HCT116 (cell line): ENCODE data around the gene ACTBL2. TPM values are rescaled to one million over a fixed set of nuclear protein-coding genes. Genes with fewer than 3 reads are reported as not detected.

ENCODE experiments used
- ATAC-seq: fragments of 200-7000 bp; cut with Tn5 transposase; 2 replicates; pipeline ENCODE4 v1.9.1; 2020; ENCODE audit warnings: mild to moderate bottlenecking, moderate library complexity
- BruUV-seq: library from RNA; stranded (reverse); fragments of 400-500 nt; replicated peaks from 2 replicates; lab custom pipeline; 2021; lab: Mats Ljungman, UMichigan
- CTCF ChIA-PET: fragments of 300-600 bp; sonication (Branson Sonifier 250); formaldehyde crosslinking; loops from one replicate; lab custom pipeline; 2021; ENCODE audit warnings: antibody characterized with exemption; lab: Charles Lee
- POLR2A ChIA-PET: fragments of 300-600, 350-600 bp; sonication (Branson Sonifier 250); formaldehyde crosslinking; loops from one replicate; lab custom pipeline; 2021; ENCODE audit warnings: antibody characterized with exemption; lab: Charles Lee
- RAD21 ChIA-PET, 2 experiments: fragments of 300-600 bp; sonication (Branson Sonifier 250); formaldehyde crosslinking; loops; one replicate each; lab custom pipeline; 2023; ENCODE audit warnings: low total read pairs in 2 of 2; ENCODE audit not compliant: uncharacterized antibody in 2 of 2, unreplicated experiment in 2 of 2, low non-redundant PET in 1 of 2; lab: Charles Lee
- DNase-seq: peaks from one replicate; pipeline ENCODE4 v3.0.0-alpha.2; 2010; ENCODE audit warnings: low read depth, low spot score
- H2AFZ ChIP-seq: fragments of 200-600 bp; shearing (Covaris generic), sonication (generic); 2 replicates; pipeline ENCODE4 v1.6.1; 2017; ENCODE audit warnings: low read depth, mixed run types, mixed read lengths, antibody characterized with exemption, low read length; ENCODE audit not compliant: poor library complexity, severe bottlenecking
- H3K27ac ChIP-seq: 2 replicates; pipeline ENCODE4 v1.5.1; 2012; ENCODE audit warnings: low read depth, low read length
- H3K27me3 ChIP-seq: fragments of 200-600 bp; sonication (generic); 2 replicates; pipeline ENCODE4 v1.6.1; 2016; ENCODE audit warnings: mixed run types, low read length, mixed read lengths; ENCODE audit not compliant: insufficient read depth
- H3K36me3 ChIP-seq, 2 experiments: fragments of 200-500 bp in 1 of 2; fragments of 200-600 bp in 1 of 2; sonication (Bioruptor generic) in 1 of 2; sonication (generic) in 1 of 2; 2 replicates each; pipeline versions ENCODE4 v1.5.1 to v1.6.1; 2014 to 2016; ENCODE audit warnings: low read length in 2 of 2, inconsistent platforms in 1 of 2, mixed read lengths in 1 of 2, mixed run types in 1 of 2; ENCODE audit not compliant: insufficient read depth in 2 of 2, control insufficient read depth in 1 of 2
- H3K4me1 ChIP-seq, 2 experiments: fragments of 200-600 bp in 1 of 2; sonication (generic) in 1 of 2; 2 replicates each; pipeline versions ENCODE4 v1.5.1 to v1.6.1; 2012 to 2017; ENCODE audit warnings: low read length in 2 of 2, inconsistent platforms in 1 of 2, mild to moderate bottlenecking in 1 of 2, mixed read lengths in 1 of 2, mixed run types in 1 of 2, moderate library complexity in 1 of 2; ENCODE audit not compliant: insufficient read depth in 2 of 2, control insufficient read depth in 1 of 2
- H3K4me2 ChIP-seq: fragments of 200-600 bp; sonication (generic); 2 replicates; pipeline ENCODE4 v1.6.1; 2017; ENCODE audit warnings: mixed run types, low read length, mixed read lengths
- H3K4me3 ChIP-seq, 2 experiments: fragments of 200-600 bp in 1 of 2; sonication (generic) in 1 of 2; replicated peaks in 1 of 2; 2 replicates each; pipeline ENCODE4 v1.5.1; 2011 to 2016; ENCODE audit warnings: low read length in 2 of 2, control low read depth in 1 of 2, low read depth in 1 of 2, mild to moderate bottlenecking in 1 of 2, mixed read lengths in 1 of 2, mixed run types in 1 of 2
- H3K79me2 ChIP-seq: fragments of 200-600 bp; sonication (generic); 2 replicates; pipeline ENCODE4 v1.6.1; 2017; ENCODE audit warnings: mild to moderate bottlenecking, mixed run types, low read length, moderate library complexity, mixed read lengths; ENCODE audit not compliant: insufficient read depth
- H3K9ac ChIP-seq: fragments of 200-600 bp; sonication (generic); 2 replicates; pipeline ENCODE4 v1.6.1; 2016; ENCODE audit warnings: low read length, mixed read lengths
- H3K9me2 ChIP-seq: fragments of 200-600 bp; sonication (generic), shearing (Covaris generic); 2 replicates; pipeline ENCODE4 v1.6.1; 2017; ENCODE audit warnings: mixed run types, mild to moderate bottlenecking, moderate library complexity; ENCODE audit not compliant: insufficient read depth
- H3K9me3 ChIP-seq, 2 experiments: fragments of 200-500 bp in 1 of 2; fragments of 200-600 bp in 1 of 2; sonication (Bioruptor generic) in 1 of 2; sonication (generic) in 1 of 2; 2 replicates each; pipeline ENCODE4 v1.6.1; 2014 to 2017; ENCODE audit warnings: low read length in 2 of 2, mixed read lengths in 2 of 2, inconsistent platforms in 1 of 2, low read depth in 1 of 2, mild to moderate bottlenecking in 1 of 2, mixed run types in 1 of 2, moderate library complexity in 1 of 2; ENCODE audit not compliant: control insufficient read depth in 1 of 2, insufficient read depth in 1 of 2
- H4K20me1 ChIP-seq: fragments of 200-600 bp; sonication (generic), shearing (Covaris generic); 2 replicates; pipeline ENCODE4 v1.6.1; 2017; ENCODE audit warnings: mixed run types, mild to moderate bottlenecking, moderate library complexity; ENCODE audit not compliant: insufficient read depth
- ATF3 ChIP-seq: IDR thresholded peaks from 2 replicates; pipeline ENCODE4 v1.6.1; 2012
- CBX3 ChIP-seq: IDR thresholded peaks from 2 replicates; pipeline ENCODE4 v1.6.1; 2012; ENCODE audit warnings: low read depth
- CEBPB ChIP-seq: IDR thresholded peaks from 2 replicates; pipeline ENCODE4 v1.6.1; 2012; ENCODE audit warnings: low read depth
- EZH2phosphoT487 ChIP-seq: fragments of 200-600 bp; IDR thresholded peaks from 2 replicates; pipeline ENCODE4 v1.6.1; 2018; ENCODE audit warnings: antibody characterized with exemption, borderline replicate concordance
- MAX ChIP-seq: IDR thresholded peaks from 2 replicates; pipeline ENCODE4 v1.6.1; 2012
- SIN3A ChIP-seq: IDR thresholded peaks from 2 replicates; pipeline ENCODE4 v1.6.1; 2012; ENCODE audit warnings: low read depth
- TCF7L2 ChIP-seq: IDR thresholded peaks from 2 replicates; pipeline ENCODE4 v1.7.0; 2011; ENCODE audit warnings: borderline replicate concordance, inconsistent platforms; ENCODE audit not compliant: insufficient read depth, insufficient read length; ENCODE audit errors: extremely low read depth
- ZBTB33 ChIP-seq: IDR thresholded peaks from 2 replicates; pipeline ENCODE4 v1.6.1; 2011; ENCODE audit warnings: mild to moderate bottlenecking, low read length, moderate library complexity; ENCODE audit not compliant: insufficient replicate concordance; ENCODE audit errors: extremely low read depth
- ZNF274 ChIP-seq: fragments of 200-500 bp; sonication (Bioruptor generic); IDR thresholded peaks from 2 replicates; pipeline ENCODE4 v1.6.1; 2014; ENCODE audit warnings: mild to moderate bottlenecking, low read depth, low read length, inconsistent platforms
- intact Hi-C: fragments of 100-400 bp; cut with micrococcal nuclease; formaldehyde crosslinking; loops from 2 replicates; pipeline ENCODE4 v1.10.0; 2022
- total RNA-seq: library from RNA; stranded (reverse); gene quantifications from one replicate; pipeline ENCODE4 v1.2.1, GENCODE V29; 2021; ENCODE audit not compliant: unreplicated experiment

ACTBL2 gene
- total RNA-seq, 1 experiment from 2014 or later, result 0.07 TPM

GRCh38 chr5:57452885-57453284, 29.7 kb downstream of the ACTBL2 start:
- H3K27ac ChIP-seq, result no peak overlapping the region

More at GRCh38 chr5:57452885-57453284, 29.7 kb downstream of the ACTBL2 start:
- H3K4me3 ChIP-seq, result no peak overlapping the region
- no peak for DNase-seq
- H4K20me1 ChIP-seq, result no peaks in the 10 kb centered on the region
- no peaks in the 10 kb centered on the region for H3K79me2 ChIP-seq
- no peak overlapping the region for H3K9ac ChIP-seq
- H3K36me3 ChIP-seq, result no peaks in the 10 kb centered on the region
- no peak overlapping the region for H2AFZ ChIP-seq
- no TSS peak for BruUV-seq
- no peak overlapping the region for H3K4me2 ChIP-seq
- no peaks in the 10 kb centered on the region for H3K4me1 ChIP-seq
- TF ChIP-seq TCF7L2, result no peak
- TF ChIP-seq SIN3A, result no peak
- no peak for TF ChIP-seq ATF3
- no peak for TF ChIP-seq ZNF274
- TF ChIP-seq CEBPB, result no peak
- no peak for TF ChIP-seq ZBTB33
- TF ChIP-seq EZH2phosphoT487, result no peak
- TF ChIP-seq CBX3, result no peak
- no peak for TF ChIP-seq MAX
- H3K27me3 ChIP-seq, result no peaks in the 10 kb centered on the region
- intact Hi-C loops, result no loop called here
- no peaks in the 10 kb centered on the region for H3K9me3 ChIP-seq
- H3K9me2 ChIP-seq, result no peaks in the 10 kb centered on the region
- POLR2A ChIA-PET, result no interaction called here
- no peak for ATAC-seq
- CTCF ChIA-PET, result no interaction called here
- RAD21 ChIA-PET, result no interaction called here
